MM.1S (cell line): ENCODE results near the gene CCDC157.
A peak's percentile ranks its signal among the peaks of the same experiment; 100 is the strongest.

Experiments used
- DNase-seq: peaks from one replicate; pipeline ENCODE4 v3.0.0-alpha.2; 2015
- H2AFZ ChIP-seq: fragments of 300-600 bp; sonication (generic); 2 replicates; pipeline ENCODE4 v1.6.0; 2016; ENCODE audit warnings: antibody characterized with exemption, low read length
- H3F3A ChIP-seq: fragments of 300-600 bp; sonication (generic); 2 replicates; pipeline ENCODE4 v1.6.1; 2016; ENCODE audit warnings: mild to moderate bottlenecking, antibody characterized with exemption, low read length, moderate library complexity, mixed read lengths; ENCODE audit not compliant: insufficient read depth
- H3K27ac ChIP-seq: fragments of 300-600 bp; sonication (generic); 2 replicates; pipeline ENCODE4 v1.5.1; 2016; ENCODE audit warnings: mild to moderate bottlenecking, low read length
- H3K27me3 ChIP-seq: fragments of 300-600 bp; sonication (generic); replicated peaks from 2 replicates; pipeline ENCODE4 v1.6.0; 2016; ENCODE audit warnings: low read length; ENCODE audit not compliant: insufficient read depth
- H3K36me3 ChIP-seq: fragments of 300-600 bp; sonication (generic); replicated peaks from 2 replicates; pipeline ENCODE4 v1.6.1; 2016; ENCODE audit warnings: mild to moderate bottlenecking, low read length, mixed read lengths; ENCODE audit not compliant: insufficient read depth
- H3K4me1 ChIP-seq: fragments of 300-600 bp; sonication (generic); 2 replicates; pipeline ENCODE4 v1.6.1; 2016; ENCODE audit warnings: low read length, mixed read lengths
- H3K4me2 ChIP-seq: fragments of 300-600 bp; sonication (generic); 2 replicates; pipeline ENCODE4 v1.6.0; 2016; ENCODE audit warnings: low read depth, low read length
- H3K4me3 ChIP-seq: fragments of 300-600 bp; sonication (generic); 2 replicates; pipeline ENCODE4 v1.5.1; 2016; ENCODE audit warnings: low read length, mixed read lengths
- H3K79me2 ChIP-seq: fragments of 300-600 bp; sonication (generic); 2 replicates; pipeline ENCODE4 v1.6.1; 2016; ENCODE audit warnings: mixed run types, low read length, mixed read lengths
- H3K9ac ChIP-seq: fragments of 300-600 bp; sonication (generic); 2 replicates; pipeline ENCODE4 v1.6.1; 2016; ENCODE audit warnings: low read length, mixed read lengths
- H3K9me2 ChIP-seq: fragments of 300-600 bp; sonication (generic); replicated peaks from 2 replicates; pipeline ENCODE4 v1.6.1; 2016; ENCODE audit warnings: mild to moderate bottlenecking, low read length, mixed read lengths; ENCODE audit not compliant: insufficient read depth
- H3K9me3 ChIP-seq: fragments of 300-600 bp; sonication (generic); replicated peaks from 2 replicates; pipeline ENCODE4 v1.6.1; 2016; ENCODE audit warnings: mild to moderate bottlenecking, low read length, mixed read lengths; ENCODE audit not compliant: insufficient read depth
- H4K20me1 ChIP-seq: fragments of 300-600 bp; sonication (generic); 2 replicates; pipeline ENCODE4 v1.6.1; 2016; ENCODE audit warnings: mild to moderate bottlenecking, low read length, moderate library complexity, mixed read lengths; ENCODE audit not compliant: insufficient read depth
- EZH2 ChIP-seq: fragments of 300-600 bp; sonication (generic); optimal IDR thresholded peaks from 2 replicates; pipeline ENCODE3; 2017; ENCODE audit warnings: low read depth, mild to moderate bottlenecking, antibody characterized with exemption, low read length, mixed read lengths
- EZH2phosphoT487 ChIP-seq: fragments of 300-600 bp; sonication (generic); IDR thresholded peaks from 2 replicates; pipeline ENCODE4 v1.6.1; 2018; ENCODE audit warnings: antibody characterized with exemption, low read length
- TF ChIP-seq, protein P1 (sequence below): fragments of 300-600 bp; sonication (generic); IDR thresholded peaks from 2 replicates; pipeline ENCODE4 v1.5.1; 2016; ENCODE audit warnings: antibody characterized with exemption, low read length, mixed read lengths

The CCDC157 gene

DNA sequence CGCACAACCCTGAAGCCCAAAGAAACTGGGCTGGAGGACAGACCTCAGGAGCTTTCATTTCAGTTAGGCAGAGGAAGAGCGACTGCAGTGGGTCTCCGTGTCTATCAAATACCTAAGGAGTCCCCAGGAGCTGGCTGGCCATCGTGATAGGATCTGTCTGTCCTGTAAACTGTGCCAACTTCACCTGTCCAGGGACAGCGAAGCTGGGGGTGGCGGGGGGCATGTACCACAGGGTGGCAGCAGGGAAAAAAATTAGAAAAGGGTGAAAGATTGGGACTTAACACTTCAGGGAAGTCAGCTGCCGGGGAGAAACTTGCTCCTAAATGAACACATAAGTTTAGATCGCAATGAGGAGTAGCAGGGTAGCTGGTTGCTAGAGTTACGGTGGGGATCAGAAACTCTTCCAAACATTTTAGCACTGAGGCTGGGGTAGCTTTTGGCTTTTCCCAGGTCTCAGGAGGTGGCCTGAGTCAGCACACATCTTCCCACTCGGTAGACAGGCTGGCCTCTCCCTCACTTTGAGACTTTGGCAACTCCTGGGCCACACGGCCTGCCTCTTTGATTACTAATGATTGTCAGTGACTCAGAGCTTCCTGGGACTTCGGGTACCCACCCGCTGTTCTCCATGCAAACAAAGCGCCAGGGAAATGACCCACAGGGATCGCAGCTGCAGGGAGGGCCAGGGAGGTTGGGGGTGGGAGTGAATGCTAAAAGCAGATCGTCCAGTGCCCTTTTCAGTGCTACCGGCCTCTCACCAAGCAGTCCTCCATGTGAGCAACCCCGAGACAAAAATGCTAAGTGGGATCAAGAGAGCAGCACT is 65.9 kb downstream of the CCDC157 start:
- Histone ChIP-seq H3K9ac (peak overlapping the region; percentile 89), H3K9me3 (no peaks in the 10 kb centered on the region), H3K4me3 (peak overlapping the region; percentile 84), H3K9me2 (no peaks in the 10 kb centered on the region), H3K27ac (peak overlapping the region; percentile 67; the same call in 1 of the 2 replicates), H3K27me3 (no peaks in the 10 kb centered on the region), H3F3A (peaks cover 19% of the 10 kb centered on the region), H3K79me2 (peaks cover 17% of the 10 kb centered on the region), H3K36me3 (no peaks in the 10 kb centered on the region), H2AFZ (peak overlapping the region; percentile 80), H3K4me1 (peaks cover 20% of the 10 kb centered on the region), H4K20me1 (no peaks in the 10 kb centered on the region), H3K4me2 (peak overlapping the region; percentile 95)
- TF ChIP-seq EZH2phosphoT487: no peak
- TF ChIP-seq EZH2: no peak
- TF ChIP-seq, protein P1, sequence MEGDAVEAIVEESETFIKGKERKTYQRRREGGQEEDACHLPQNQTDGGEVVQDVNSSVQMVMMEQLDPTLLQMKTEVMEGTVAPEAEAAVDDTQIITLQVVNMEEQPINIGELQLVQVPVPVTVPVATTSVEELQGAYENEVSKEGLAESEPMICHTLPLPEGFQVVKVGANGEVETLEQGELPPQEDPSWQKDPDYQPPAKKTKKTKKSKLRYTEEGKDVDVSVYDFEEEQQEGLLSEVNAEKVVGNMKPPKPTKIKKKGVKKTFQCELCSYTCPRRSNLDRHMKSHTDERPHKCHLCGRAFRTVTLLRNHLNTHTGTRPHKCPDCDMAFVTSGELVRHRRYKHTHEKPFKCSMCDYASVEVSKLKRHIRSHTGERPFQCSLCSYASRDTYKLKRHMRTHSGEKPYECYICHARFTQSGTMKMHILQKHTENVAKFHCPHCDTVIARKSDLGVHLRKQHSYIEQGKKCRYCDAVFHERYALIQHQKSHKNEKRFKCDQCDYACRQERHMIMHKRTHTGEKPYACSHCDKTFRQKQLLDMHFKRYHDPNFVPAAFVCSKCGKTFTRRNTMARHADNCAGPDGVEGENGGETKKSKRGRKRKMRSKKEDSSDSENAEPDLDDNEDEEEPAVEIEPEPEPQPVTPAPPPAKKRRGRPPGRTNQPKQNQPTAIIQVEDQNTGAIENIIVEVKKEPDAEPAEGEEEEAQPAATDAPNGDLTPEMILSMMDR: no peak
- no peak for DNase-seq

DNA sequence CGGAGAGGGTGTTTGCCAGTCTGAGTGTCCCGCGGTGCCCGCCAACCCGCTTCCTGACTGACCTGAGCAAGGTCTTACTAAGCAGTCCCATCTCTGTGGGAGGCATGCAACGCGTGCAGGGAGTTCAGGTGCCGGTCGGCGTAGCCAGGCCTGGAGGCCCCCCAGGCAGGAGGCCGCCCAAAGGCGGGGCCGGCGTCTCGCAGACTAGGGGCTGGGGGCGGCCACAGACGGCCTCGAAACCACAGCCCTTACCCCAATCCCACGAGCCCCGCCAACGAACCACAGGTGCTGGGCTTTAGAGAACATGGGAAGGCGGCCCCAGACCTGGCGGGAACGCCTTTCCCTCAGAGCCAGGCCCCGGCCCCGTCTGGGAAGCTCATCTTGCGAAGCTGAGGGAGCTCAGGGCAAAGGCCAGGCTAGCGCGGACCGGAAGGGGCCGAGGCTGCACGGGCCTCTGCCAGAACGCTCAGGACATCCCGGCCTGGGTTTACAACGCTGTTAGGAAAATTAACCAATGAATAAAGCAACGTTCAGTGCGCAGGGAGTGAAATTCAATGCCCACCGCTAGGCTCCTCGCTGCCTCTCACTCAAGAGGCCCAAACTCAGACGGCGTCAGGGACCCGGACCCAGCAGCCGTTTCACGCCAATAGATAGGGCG is 66.6 kb downstream of the CCDC157 start:
- H3K4me3 ChIP-seq: peak overlapping the region; percentile 84
- peak overlapping the region; percentile 89 for H3K9ac ChIP-seq
- H3K27ac ChIP-seq: peak overlapping the region; percentile 67; the same call in 1 of the 2 replicates
- H4K20me1 ChIP-seq: no peaks in the 10 kb centered on the region
- peak overlapping the region; percentile 80 for H2AFZ ChIP-seq
- DNase-seq: peak; percentile 21
- H3K4me2 ChIP-seq: peak overlapping the region; percentile 95
- H3K9me2 ChIP-seq: no peaks in the 10 kb centered on the region
- H3K27me3 ChIP-seq: no peaks in the 10 kb centered on the region
- H3K36me3 ChIP-seq: no peaks in the 10 kb centered on the region
- TF ChIP-seq, protein P1: no peak
- no peaks in the 10 kb centered on the region for H3K9me3 ChIP-seq
- peaks cover 19% of the 10 kb centered on the region for H3F3A ChIP-seq
- peaks cover 20% of the 10 kb centered on the region for H3K4me1 ChIP-seq
- H3K79me2 ChIP-seq: peaks cover 17% of the 10 kb centered on the region

DNA sequence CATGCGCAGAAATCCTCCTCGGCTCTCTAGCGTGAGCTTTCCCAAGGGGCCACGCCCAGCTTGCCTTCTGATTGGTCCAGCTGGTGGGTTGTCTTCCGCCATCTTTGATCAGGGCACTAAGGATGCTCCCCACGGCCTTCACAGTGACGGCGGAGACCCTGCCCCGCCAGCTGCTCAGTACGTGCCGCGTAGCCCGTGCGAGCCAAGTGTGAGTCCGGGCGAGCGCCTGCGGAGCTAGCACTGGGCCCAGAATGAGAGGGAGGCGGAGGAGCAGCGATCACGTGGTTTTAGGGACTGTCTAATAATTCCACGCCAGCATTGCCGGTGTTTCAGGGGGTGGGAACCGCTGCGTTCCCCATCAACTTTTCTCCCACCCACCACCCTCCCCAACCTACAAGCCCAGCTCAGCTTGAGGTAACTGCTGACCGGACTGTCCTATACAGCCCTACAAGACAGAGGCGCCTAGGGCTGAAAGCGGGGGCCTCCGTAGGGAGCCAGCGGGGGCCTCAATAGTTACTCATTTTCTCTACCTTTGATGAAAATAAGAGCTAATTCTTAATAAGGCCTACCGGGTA is 67.2 kb downstream of the CCDC157 start:
- DNase-seq: peak; percentile 100
- H3K79me2 ChIP-seq: peaks cover 17% of the 10 kb centered on the region
- H2AFZ ChIP-seq: peak overlapping the region; percentile 92
- H3K27me3 ChIP-seq: no peaks in the 10 kb centered on the region
- H4K20me1 ChIP-seq: no peaks in the 10 kb centered on the region
- H3F3A ChIP-seq: peaks cover 19% of the 10 kb centered on the region
- peak overlapping the region; percentile 84 for H3K4me3 ChIP-seq
- H3K9me2 ChIP-seq: no peaks in the 10 kb centered on the region
- H3K36me3 ChIP-seq: no peaks in the 10 kb centered on the region
- peak overlapping the region; percentile 95 for H3K4me2 ChIP-seq
- H3K4me1 ChIP-seq: peaks cover 20% of the 10 kb centered on the region
- TF ChIP-seq EZH2phosphoT487 (no peak), EZH2 (no peak)
- TF ChIP-seq, protein P1: no peak
- peak overlapping the region; percentile 67; the same call in 1 of the 2 replicates for H3K27ac ChIP-seq
- H3K9ac ChIP-seq: peak overlapping the region; percentile 89; the same call in 1 of the 2 replicates
- no peaks in the 10 kb centered on the region for H3K9me3 ChIP-seq
